ENCODE measurements around the gene BTBD9.

BTBD9 gene

GRCh38 chr6:38248500-38249234, 391.1 kb downstream of the BTBD9 start:
- FAIRE-seq, result no peak
- TF ChIP-seq POLR2A (IDR thresholded peaks at IDR 0.05; ENCODE audit: low read depth, low read length), result no peak

GRCh38 chr6:38245295-38245694, 394.4 kb downstream of the BTBD9 start:
- DNase-seq (ENCODE audit: insufficient read length, low spot score) (no peak), FAIRE-seq (no peak)
- no peak for TF ChIP-seq POLR2A (IDR thresholded peaks at IDR 0.05; ENCODE audit: low read depth, low read length)

More at GRCh38 chr6:38248500-38249234, 391.1 kb downstream of the BTBD9 start:
- no peak for DNase-seq (ENCODE audit: insufficient read length, low spot score)

- no peak for FAIRE-seq
- no peak for TF ChIP-seq POLR2A (IDR thresholded peaks at IDR 0.05; ENCODE audit: low read depth, low read length)
- no peak for DNase-seq (ENCODE audit: insufficient read length, low spot score)
These were observed 394.9 kb downstream of the BTBD9 start for GRCh38 chr6:38244869-38245268.

- no peak for TF ChIP-seq POLR2A (IDR thresholded peaks at IDR 0.05; ENCODE audit: low read depth, low read length)
- FAIRE-seq, result peak; percentile 77
- no peak for DNase-seq (ENCODE audit: insufficient read length, low spot score)
These were observed 398.4 kb downstream of the BTBD9 start for GRCh38 chr6:38241200-38241871.

GRCh38 chr6:38239719-38240451, 399.8 kb downstream of the BTBD9 start:
- peak; percentile 26 for DNase-seq (ENCODE audit: insufficient read length, low spot score)
- TF ChIP-seq POLR2A (IDR thresholded peaks at IDR 0.05; ENCODE audit: low read depth, low read length), result no peak
- peak; percentile 92 for FAIRE-seq

GRCh38 chr6:38236631-38237030, 403.1 kb downstream of the BTBD9 start:
- no peak for DNase-seq (ENCODE audit: insufficient read length, low spot score)
- no peak for TF ChIP-seq POLR2A (IDR thresholded peaks at IDR 0.05; ENCODE audit: low read depth, low read length)
- no peak for FAIRE-seq

- no peak for TF ChIP-seq POLR2A (IDR thresholded peaks at IDR 0.05; ENCODE audit: low read depth, low read length)
- FAIRE-seq (no peak), DNase-seq (ENCODE audit: insufficient read length, low spot score) (no peak)
These were observed 404.6 kb downstream of the BTBD9 start for GRCh38 chr6:38234934-38235682.

- no peak for TF ChIP-seq POLR2A (IDR thresholded peaks at IDR 0.05; ENCODE audit: low read depth, low read length)
- FAIRE-seq (no peak), DNase-seq (ENCODE audit: insufficient read length, low spot score) (no peak)
These were observed 405.6 kb downstream of the BTBD9 start for GRCh38 chr6:38234141-38234540.

- no peak for TF ChIP-seq POLR2A (IDR thresholded peaks at IDR 0.05; ENCODE audit: low read depth, low read length)
- DNase-seq (ENCODE audit: insufficient read length, low spot score) (no peak), FAIRE-seq (no peak)
These were observed 406.5 kb downstream of the BTBD9 start for GRCh38 chr6:38233161-38233791.

- no peak for DNase-seq (ENCODE audit: insufficient read length, low spot score)
- TF ChIP-seq POLR2A (IDR thresholded peaks at IDR 0.05; ENCODE audit: low read depth, low read length), result no peak
- FAIRE-seq, result no peak
These were observed 414.0 kb downstream of the BTBD9 start for GRCh38 chr6:38225766-38226165.

GRCh38 chr6:38221251-38221650, 418.5 kb downstream of the BTBD9 start:
- no peak for FAIRE-seq
- TF ChIP-seq POLR2A (IDR thresholded peaks at IDR 0.05; ENCODE audit: low read depth, low read length), result no peak
- DNase-seq (ENCODE audit: insufficient read length, low spot score), result no peak

GRCh38 chr6:38220069-38220723, 419.5 kb downstream of the BTBD9 start:
- FAIRE-seq (no peak), DNase-seq (ENCODE audit: insufficient read length, low spot score) (no peak)
- TF ChIP-seq POLR2A (IDR thresholded peaks at IDR 0.05; ENCODE audit: low read depth, low read length), result no peak

GRCh38 chr6:38218235-38218634, 421.5 kb downstream of the BTBD9 start:
- TF ChIP-seq POLR2A (IDR thresholded peaks at IDR 0.05; ENCODE audit: low read depth, low read length), result no peak
- DNase-seq (ENCODE audit: insufficient read length, low spot score), result no peak
- FAIRE-seq, result no peak
